HCT116 (cell line): ENCODE results near the gene PCDHB3. TPM values are rescaled to one million over a fixed set of nuclear protein-coding genes. Genes with fewer than 3 reads are reported as not detected.

ENCODE experiments used
- ATAC-seq: fragments of 200-7000 bp; cut with Tn5 transposase; 2 replicates; pipeline ENCODE4 v1.9.1; 2020; ENCODE audit warnings: mild to moderate bottlenecking, moderate library complexity
- BruUV-seq: library from RNA; stranded (reverse); fragments of 400-500 nt; replicated peaks from 2 replicates; lab custom pipeline; 2021; lab: Mats Ljungman, UMichigan
- CTCF ChIA-PET: fragments of 300-600 bp; sonication (Branson Sonifier 250); formaldehyde crosslinking; loops from one replicate; lab custom pipeline; 2021; ENCODE audit warnings: antibody characterized with exemption; lab: Charles Lee
- POLR2A ChIA-PET: fragments of 300-600, 350-600 bp; sonication (Branson Sonifier 250); formaldehyde crosslinking; loops from one replicate; lab custom pipeline; 2021; ENCODE audit warnings: antibody characterized with exemption; lab: Charles Lee
- RAD21 ChIA-PET, 2 experiments: fragments of 300-600 bp; sonication (Branson Sonifier 250); formaldehyde crosslinking; loops; one replicate each; lab custom pipeline; 2023; ENCODE audit warnings: low total read pairs in 2 of 2; ENCODE audit not compliant: uncharacterized antibody in 2 of 2, unreplicated experiment in 2 of 2, low non-redundant PET in 1 of 2; lab: Charles Lee
- DNase-seq: peaks from one replicate; pipeline ENCODE4 v3.0.0-alpha.2; 2010; ENCODE audit warnings: low read depth, low spot score
- H2AFZ ChIP-seq: fragments of 200-600 bp; shearing (Covaris generic), sonication (generic); 2 replicates; pipeline ENCODE4 v1.6.1; 2017; ENCODE audit warnings: low read depth, mixed run types, mixed read lengths, antibody characterized with exemption, low read length; ENCODE audit not compliant: poor library complexity, severe bottlenecking
- H3K27ac ChIP-seq: 2 replicates; pipeline ENCODE4 v1.5.1; 2012; ENCODE audit warnings: low read depth, low read length
- H3K27me3 ChIP-seq: fragments of 200-600 bp; sonication (generic); 2 replicates; pipeline ENCODE4 v1.6.1; 2016; ENCODE audit warnings: mixed run types, low read length, mixed read lengths; ENCODE audit not compliant: insufficient read depth
- H3K36me3 ChIP-seq, 2 experiments: fragments of 200-500 bp in 1 of 2; fragments of 200-600 bp in 1 of 2; sonication (Bioruptor generic) in 1 of 2; sonication (generic) in 1 of 2; 2 replicates each; pipeline versions ENCODE4 v1.5.1 to v1.6.1; 2014 to 2016; ENCODE audit warnings: low read length in 2 of 2, inconsistent platforms in 1 of 2, mixed read lengths in 1 of 2, mixed run types in 1 of 2; ENCODE audit not compliant: insufficient read depth in 2 of 2, control insufficient read depth in 1 of 2
- H3K4me1 ChIP-seq, 2 experiments: fragments of 200-600 bp in 1 of 2; sonication (generic) in 1 of 2; 2 replicates each; pipeline versions ENCODE4 v1.5.1 to v1.6.1; 2012 to 2017; ENCODE audit warnings: low read length in 2 of 2, inconsistent platforms in 1 of 2, mild to moderate bottlenecking in 1 of 2, mixed read lengths in 1 of 2, mixed run types in 1 of 2, moderate library complexity in 1 of 2; ENCODE audit not compliant: insufficient read depth in 2 of 2, control insufficient read depth in 1 of 2
- H3K4me2 ChIP-seq: fragments of 200-600 bp; sonication (generic); 2 replicates; pipeline ENCODE4 v1.6.1; 2017; ENCODE audit warnings: mixed run types, low read length, mixed read lengths
- H3K4me3 ChIP-seq, 2 experiments: fragments of 200-600 bp in 1 of 2; sonication (generic) in 1 of 2; replicated peaks in 1 of 2; 2 replicates each; pipeline ENCODE4 v1.5.1; 2011 to 2016; ENCODE audit warnings: low read length in 2 of 2, control low read depth in 1 of 2, low read depth in 1 of 2, mild to moderate bottlenecking in 1 of 2, mixed read lengths in 1 of 2, mixed run types in 1 of 2
- H3K79me2 ChIP-seq: fragments of 200-600 bp; sonication (generic); 2 replicates; pipeline ENCODE4 v1.6.1; 2017; ENCODE audit warnings: mild to moderate bottlenecking, mixed run types, low read length, moderate library complexity, mixed read lengths; ENCODE audit not compliant: insufficient read depth
- H3K9ac ChIP-seq: fragments of 200-600 bp; sonication (generic); 2 replicates; pipeline ENCODE4 v1.6.1; 2016; ENCODE audit warnings: low read length, mixed read lengths
- H3K9me2 ChIP-seq: fragments of 200-600 bp; sonication (generic), shearing (Covaris generic); 2 replicates; pipeline ENCODE4 v1.6.1; 2017; ENCODE audit warnings: mixed run types, mild to moderate bottlenecking, moderate library complexity; ENCODE audit not compliant: insufficient read depth
- H3K9me3 ChIP-seq, 2 experiments: fragments of 200-500 bp in 1 of 2; fragments of 200-600 bp in 1 of 2; sonication (Bioruptor generic) in 1 of 2; sonication (generic) in 1 of 2; 2 replicates each; pipeline ENCODE4 v1.6.1; 2014 to 2017; ENCODE audit warnings: low read length in 2 of 2, mixed read lengths in 2 of 2, inconsistent platforms in 1 of 2, low read depth in 1 of 2, mild to moderate bottlenecking in 1 of 2, mixed run types in 1 of 2, moderate library complexity in 1 of 2; ENCODE audit not compliant: control insufficient read depth in 1 of 2, insufficient read depth in 1 of 2
- H4K20me1 ChIP-seq: fragments of 200-600 bp; sonication (generic), shearing (Covaris generic); 2 replicates; pipeline ENCODE4 v1.6.1; 2017; ENCODE audit warnings: mixed run types, mild to moderate bottlenecking, moderate library complexity; ENCODE audit not compliant: insufficient read depth
- ATF3 ChIP-seq: IDR thresholded peaks from 2 replicates; pipeline ENCODE4 v1.6.1; 2012
- CEBPB ChIP-seq: IDR thresholded peaks from 2 replicates; pipeline ENCODE4 v1.6.1; 2012; ENCODE audit warnings: low read depth
- ELF1 ChIP-seq: IDR thresholded peaks from 2 replicates; pipeline ENCODE4 v1.6.1; 2012; ENCODE audit warnings: low read depth, borderline replicate concordance
- EZH2 ChIP-seq: fragments of 200-600 bp; sonication (generic); IDR thresholded peaks from 2 replicates; pipeline ENCODE4 v1.6.1; 2017; ENCODE audit warnings: antibody characterized with exemption, mixed run types
- JUND ChIP-seq: IDR thresholded peaks from 2 replicates; pipeline ENCODE4 v1.6.1; 2012
- POLR2A ChIP-seq: IDR thresholded peaks from 2 replicates; pipeline ENCODE4 v1.7.0; 2011; ENCODE audit warnings: borderline replicate concordance; ENCODE audit not compliant: insufficient read depth, insufficient read length; ENCODE audit errors: extremely low read depth
- RAD21 ChIP-seq: IDR thresholded peaks from 2 replicates; pipeline ENCODE4 v1.6.1; 2012; ENCODE audit warnings: low read depth, mild to moderate bottlenecking
- SIN3A ChIP-seq: IDR thresholded peaks from 2 replicates; pipeline ENCODE4 v1.6.1; 2012; ENCODE audit warnings: low read depth
- TCF7L2 ChIP-seq: IDR thresholded peaks from 2 replicates; pipeline ENCODE4 v1.7.0; 2011; ENCODE audit warnings: borderline replicate concordance, inconsistent platforms; ENCODE audit not compliant: insufficient read depth, insufficient read length; ENCODE audit errors: extremely low read depth
- YY1 ChIP-seq: IDR thresholded peaks from 2 replicates; pipeline ENCODE4 v1.6.1; 2011; ENCODE audit warnings: low read length, low read depth, moderate library complexity, mild to moderate bottlenecking; ENCODE audit not compliant: insufficient replicate concordance; ENCODE audit errors: extremely low read depth
- ZBTB33 ChIP-seq: IDR thresholded peaks from 2 replicates; pipeline ENCODE4 v1.6.1; 2011; ENCODE audit warnings: mild to moderate bottlenecking, low read length, moderate library complexity; ENCODE audit not compliant: insufficient replicate concordance; ENCODE audit errors: extremely low read depth
- ZFX ChIP-seq: fragments of 450-650 bp; IDR thresholded peaks from 2 replicates; pipeline ENCODE4 v1.6.1; 2017
- ZNF274 ChIP-seq: fragments of 200-500 bp; sonication (Bioruptor generic); IDR thresholded peaks from 2 replicates; pipeline ENCODE4 v1.6.1; 2014; ENCODE audit warnings: mild to moderate bottlenecking, low read depth, low read length, inconsistent platforms
- intact Hi-C: fragments of 100-400 bp; cut with micrococcal nuclease; formaldehyde crosslinking; loops from 2 replicates; pipeline ENCODE4 v1.10.0; 2022
- total RNA-seq: library from RNA; stranded (reverse); gene quantifications from one replicate; pipeline ENCODE4 v1.2.1, GENCODE V29; 2021; ENCODE audit not compliant: unreplicated experiment

Gene PCDHB3
- total RNA-seq, 1 experiment from 2014 or later, result 0.10 TPM

- H4K20me1 ChIP-seq, result no peaks in the 10 kb centered on the region
- no peak within 1 kb of the TSS for H2AFZ ChIP-seq
- no peaks in the 10 kb centered on the region for H3K4me1 ChIP-seq
- no peak for ATAC-seq
- TF ChIP-seq ATF3 (no peak), CEBPB (no peak), ZNF274 (no peak), TCF7L2 (no peak), RAD21 (no peak), POLR2A (no peak), ELF1 (no peak), ZBTB33 (no peak), YY1 (no peak), EZH2 (no peak), ZFX (no peak), JUND (no peak), SIN3A (no peak)
- H3K27me3 ChIP-seq, result no peaks in the 10 kb centered on the region
- RAD21 ChIA-PET, result no interaction called here
- CTCF ChIA-PET, result no interaction called here
- no peaks in the 10 kb centered on the region for H3K36me3 ChIP-seq
- no peak for DNase-seq
- no peaks in the 10 kb centered on the region for H3K9me2 ChIP-seq
- POLR2A ChIA-PET, result no interaction called here
- BruUV-seq, result no TSS peak
- no peak within 1 kb of the TSS for H3K4me2 ChIP-seq
- H3K79me2 ChIP-seq, result no peaks in the 10 kb centered on the region
- no peak within 1 kb of the TSS for H3K4me3 ChIP-seq
- intact Hi-C loops, result no loop called here
- no peak within 1 kb of the TSS for H3K27ac ChIP-seq
- H3K9ac ChIP-seq, result no peak within 1 kb of the TSS
- no peaks in the 10 kb centered on the region for H3K9me3 ChIP-seq
These were observed 49.4 kb upstream of the PCDHB3 start, which contains the start of gene PCDHB1 for GRCh38 chr5:141050622-141051520. Gene PCDHB1, plus strand, starts transcription at chr5:141051374. Its CDS starts 97 bp downstream, at chr5:141051471.
